Astrocyte (in vitro differentiated cells and primary cell): ENCODE data around the gene PRKCB. TPM values are rescaled to one million over a fixed set of nuclear protein-coding genes. Genes with fewer than 3 reads are reported as not detected.

ENCODE experiments used
- DNase-seq: peaks from one replicate; pipeline ENCODE4 v3.0.0-alpha.2; 2010; ENCODE audit warnings: low read depth
- FAIRE-seq: peaks from 2 replicates; lab custom pipeline; 2011; peaks lifted over from hg19 to GRCh38; lab: Jason Lieb, UNC
- H2AFZ ChIP-seq: 2 replicates; pipeline ENCODE4 v1.6.0; 2012; ENCODE audit warnings: low read depth, low read length, inconsistent platforms
- H3K27ac ChIP-seq: 2 replicates; pipeline ENCODE4 v1.5.1; 2011; ENCODE audit warnings: low read depth, low read length, inconsistent platforms
- H3K27me3 ChIP-seq: 2 replicates; pipeline ENCODE4 v1.6.0; 2011; ENCODE audit warnings: low read length, inconsistent platforms; ENCODE audit not compliant: insufficient read depth
- H3K36me3 ChIP-seq: 2 replicates; pipeline ENCODE4 v1.5.1; 2011; ENCODE audit warnings: low read length, inconsistent platforms; ENCODE audit not compliant: insufficient read depth
- H3K4me1 ChIP-seq: 2 replicates; pipeline ENCODE4 v1.5.1; 2011; ENCODE audit warnings: low read length, inconsistent platforms; ENCODE audit not compliant: insufficient read depth
- H3K4me2 ChIP-seq: 2 replicates; pipeline ENCODE4 v1.6.0; 2012; ENCODE audit warnings: low read length, inconsistent platforms
- H3K4me3 ChIP-seq: 2 replicates; pipeline ENCODE4 v1.5.1; 2011; ENCODE audit warnings: low read depth, mild to moderate bottlenecking, low read length, inconsistent platforms; ENCODE audit not compliant: insufficient read depth
- H3K79me2 ChIP-seq: 2 replicates; pipeline ENCODE4 v1.6.0; 2012; ENCODE audit warnings: mild to moderate bottlenecking, low read length, inconsistent platforms; ENCODE audit not compliant: insufficient read depth
- H3K9ac ChIP-seq: 2 replicates; pipeline ENCODE4 v1.6.0; 2012; ENCODE audit warnings: mild to moderate bottlenecking, low read length, inconsistent platforms
- H3K9me3 ChIP-seq: 2 replicates; pipeline ENCODE4 v1.5.1; 2012; ENCODE audit warnings: low read depth, mild to moderate bottlenecking, low read length, inconsistent platforms; ENCODE audit not compliant: insufficient read depth
- H4K20me1 ChIP-seq: 2 replicates; pipeline ENCODE4 v1.6.0; 2012; ENCODE audit warnings: low read length, inconsistent platforms; ENCODE audit not compliant: insufficient read depth
- H3K27ac Mint-ChIP-seq: one replicate; pipeline ENCODE4 v1.8.0; 2021; ENCODE audit warnings: mild to moderate bottlenecking, mixed read lengths; ENCODE audit not compliant: unreplicated experiment
- H3K27me3 Mint-ChIP-seq: one replicate; pipeline ENCODE4 v1.8.0; 2021; ENCODE audit warnings: low read depth, mixed read lengths; ENCODE audit not compliant: unreplicated experiment
- H3K36me3 Mint-ChIP-seq: one replicate; pipeline ENCODE4 v1.8.0; 2021; ENCODE audit warnings: low read depth, mixed read lengths; ENCODE audit not compliant: unreplicated experiment
- H3K4me1 Mint-ChIP-seq: one replicate; pipeline ENCODE4 v1.8.0; 2021; ENCODE audit warnings: low read depth, mixed read lengths; ENCODE audit not compliant: unreplicated experiment
- H3K4me3 Mint-ChIP-seq: one replicate; pipeline ENCODE4 v1.8.0; 2021; ENCODE audit warnings: mild to moderate bottlenecking, moderate library complexity, mixed read lengths; ENCODE audit not compliant: unreplicated experiment
- H3K9me3 Mint-ChIP-seq: one replicate; pipeline ENCODE4 v1.8.0; 2021; ENCODE audit warnings: mild to moderate bottlenecking, mixed read lengths; ENCODE audit not compliant: unreplicated experiment
- EZH2 ChIP-seq: IDR thresholded peaks from 2 replicates; pipeline ENCODE4 v1.6.1; 2012; ENCODE audit warnings: mild to moderate bottlenecking, low read length, inconsistent platforms; ENCODE audit not compliant: insufficient read depth
- total RNA-seq: library from RNA; stranded (reverse); gene quantifications from 2 replicates; pipeline ENCODE4 v1.2.1, GENCODE V29; 2021
- TF ChIP-seq, protein P1 (sequence below): IDR thresholded peaks from 2 replicates; pipeline ENCODE4 v1.5.1; 2011; ENCODE audit warnings: low read depth, mild to moderate bottlenecking, inconsistent platforms, low read length, moderate library complexity; ENCODE audit not compliant: insufficient read depth

The PRKCB gene
- total RNA-seq, 1 donor from 2014 or later = 2.5 TPM

DNA sequence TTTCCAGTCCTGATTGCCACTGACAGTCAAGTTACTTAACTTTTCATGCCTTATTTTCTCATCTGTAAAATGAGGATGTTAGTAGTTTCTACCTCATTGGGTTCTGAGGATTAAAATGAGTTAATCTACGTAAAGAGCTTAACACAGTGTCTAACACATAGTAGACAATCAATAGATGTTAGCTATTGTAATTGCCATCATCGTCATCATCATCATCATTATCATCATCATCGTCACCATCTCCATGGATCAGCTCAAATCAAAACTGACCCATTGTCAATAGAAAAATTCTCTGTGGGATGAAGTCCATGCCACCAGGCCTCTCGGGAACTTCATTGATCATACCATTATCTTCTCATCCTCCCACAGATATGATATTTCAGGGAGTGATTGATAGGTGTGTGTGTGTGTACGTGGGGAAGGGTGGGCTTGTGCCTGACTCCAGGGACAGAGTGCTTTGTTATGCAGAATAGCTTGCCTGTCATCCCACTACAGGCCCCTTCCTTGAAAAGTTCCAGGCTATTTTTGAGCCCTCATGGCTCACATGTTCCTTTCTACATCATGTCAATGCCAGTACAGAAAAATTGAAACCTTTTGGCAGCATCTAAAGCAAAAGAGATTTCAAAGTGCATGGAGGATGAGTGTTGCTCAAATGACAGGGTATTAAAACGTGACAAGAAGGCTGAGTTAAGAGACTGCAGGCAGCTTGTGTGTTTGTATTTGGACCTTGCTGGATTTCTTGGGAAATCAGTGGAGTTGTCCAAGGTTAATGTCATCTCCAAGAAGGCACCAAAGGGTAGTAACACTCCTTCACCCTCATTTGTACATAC is 133.9 kb downstream of the PRKCB start:
- Mint-ChIP-seq H3K4me1 (no peaks in the 10 kb centered on the region), H3K4me3 (no peak overlapping the region), H3K27me3 (peaks cover 28% of the 10 kb centered on the region), H3K36me3 (no peaks in the 10 kb centered on the region), H3K27ac (no peak overlapping the region), H3K9me3 (peaks cover 5% of the 10 kb centered on the region)
- FAIRE-seq (no peak), DNase-seq (no peak)
- H3K9me3 ChIP-seq = peaks cover 3% of the 10 kb centered on the region
- H3K36me3 ChIP-seq = no peaks in the 10 kb centered on the region
- H3K4me3 ChIP-seq = no peak overlapping the region
- H3K79me2 ChIP-seq = no peaks in the 10 kb centered on the region
- no peak overlapping the region for H3K27ac ChIP-seq
- H2AFZ ChIP-seq = no peak overlapping the region
- H4K20me1 ChIP-seq = no peaks in the 10 kb centered on the region
- no peak overlapping the region for H3K9ac ChIP-seq
- H3K4me2 ChIP-seq = no peak overlapping the region
- no peaks in the 10 kb centered on the region for H3K27me3 ChIP-seq
- TF ChIP-seq, protein P1, sequence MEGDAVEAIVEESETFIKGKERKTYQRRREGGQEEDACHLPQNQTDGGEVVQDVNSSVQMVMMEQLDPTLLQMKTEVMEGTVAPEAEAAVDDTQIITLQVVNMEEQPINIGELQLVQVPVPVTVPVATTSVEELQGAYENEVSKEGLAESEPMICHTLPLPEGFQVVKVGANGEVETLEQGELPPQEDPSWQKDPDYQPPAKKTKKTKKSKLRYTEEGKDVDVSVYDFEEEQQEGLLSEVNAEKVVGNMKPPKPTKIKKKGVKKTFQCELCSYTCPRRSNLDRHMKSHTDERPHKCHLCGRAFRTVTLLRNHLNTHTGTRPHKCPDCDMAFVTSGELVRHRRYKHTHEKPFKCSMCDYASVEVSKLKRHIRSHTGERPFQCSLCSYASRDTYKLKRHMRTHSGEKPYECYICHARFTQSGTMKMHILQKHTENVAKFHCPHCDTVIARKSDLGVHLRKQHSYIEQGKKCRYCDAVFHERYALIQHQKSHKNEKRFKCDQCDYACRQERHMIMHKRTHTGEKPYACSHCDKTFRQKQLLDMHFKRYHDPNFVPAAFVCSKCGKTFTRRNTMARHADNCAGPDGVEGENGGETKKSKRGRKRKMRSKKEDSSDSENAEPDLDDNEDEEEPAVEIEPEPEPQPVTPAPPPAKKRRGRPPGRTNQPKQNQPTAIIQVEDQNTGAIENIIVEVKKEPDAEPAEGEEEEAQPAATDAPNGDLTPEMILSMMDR = no peak
- TF ChIP-seq EZH2 = no peak
- no peaks in the 10 kb centered on the region for H3K4me1 ChIP-seq

DNA sequence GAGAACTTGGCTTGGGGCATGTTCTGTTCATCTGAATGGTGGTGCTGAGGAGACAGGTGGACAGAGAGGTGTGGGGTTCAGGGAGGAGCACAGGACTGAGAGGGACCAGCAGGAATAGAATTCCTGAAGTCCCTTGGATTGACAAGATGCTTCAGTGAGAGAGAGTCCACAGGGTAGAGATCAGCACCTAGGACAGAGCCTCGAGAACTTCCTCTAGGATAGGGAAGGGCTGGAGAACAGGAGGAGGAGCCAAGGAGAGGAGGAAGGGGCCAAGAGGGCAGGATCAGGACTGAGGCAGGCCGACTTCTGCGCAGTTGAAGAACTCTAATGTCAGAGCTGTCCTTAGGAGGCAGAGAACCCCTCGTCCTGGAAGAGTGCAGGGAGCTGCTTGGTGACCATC is 138.4 kb downstream of the PRKCB start:
- H3K4me1 Mint-ChIP-seq = no peaks in the 10 kb centered on the region
- H3K27ac ChIP-seq = no peak overlapping the region
- no peaks in the 10 kb centered on the region for H3K79me2 ChIP-seq
- H3K4me3 ChIP-seq = no peak overlapping the region
- H3K4me3 Mint-ChIP-seq = no peak overlapping the region
- no peak overlapping the region for H3K4me2 ChIP-seq
- H3K27me3 Mint-ChIP-seq = peaks cover 13% of the 10 kb centered on the region
- FAIRE-seq (no peak), DNase-seq (no peak)
- TF ChIP-seq, protein P1 = no peak
- no peak for TF ChIP-seq EZH2
- H3K4me1 ChIP-seq = no peaks in the 10 kb centered on the region
- no peaks in the 10 kb centered on the region for H3K27me3 ChIP-seq
- H3K9me3 Mint-ChIP-seq = peaks cover 5% of the 10 kb centered on the region
- H3K36me3 Mint-ChIP-seq = no peaks in the 10 kb centered on the region
- H2AFZ ChIP-seq = no peak overlapping the region
- no peak overlapping the region for H3K9ac ChIP-seq
- peaks cover 3% of the 10 kb centered on the region for H3K9me3 ChIP-seq
- no peaks in the 10 kb centered on the region for H3K36me3 ChIP-seq
- H3K27ac Mint-ChIP-seq = no peak overlapping the region
- no peaks in the 10 kb centered on the region for H4K20me1 ChIP-seq

DNA sequence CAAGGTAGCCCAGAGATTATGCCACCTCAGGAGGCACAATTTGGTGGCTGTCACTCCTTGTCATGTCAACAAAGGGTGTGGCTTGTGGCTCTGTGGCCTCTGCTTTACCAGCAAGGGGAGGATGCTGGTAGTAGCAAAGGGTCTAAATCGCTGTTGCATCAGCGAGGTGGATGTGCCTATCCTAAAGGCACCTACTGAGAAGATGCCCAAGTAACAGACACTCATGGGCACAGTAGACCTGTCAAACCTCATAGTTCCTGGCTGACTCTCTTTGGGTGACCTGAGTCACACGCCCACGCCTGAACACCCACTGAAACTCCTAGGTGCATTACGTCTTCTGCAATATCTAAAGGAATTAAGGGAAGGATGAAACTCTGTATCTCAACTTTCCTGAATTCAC is 139.5 kb downstream of the PRKCB start:
- H3K27ac Mint-ChIP-seq = no peak overlapping the region
- Histone ChIP-seq H2AFZ (no peak overlapping the region), H3K9ac (no peak overlapping the region), H3K36me3 (no peaks in the 10 kb centered on the region), H3K27ac (no peak overlapping the region), H3K27me3 (no peaks in the 10 kb centered on the region), H4K20me1 (no peaks in the 10 kb centered on the region), H3K79me2 (no peaks in the 10 kb centered on the region), H3K4me2 (no peak overlapping the region), H3K4me3 (no peak overlapping the region), H3K9me3 (no peaks in the 10 kb centered on the region), H3K4me1 (no peaks in the 10 kb centered on the region)
- peaks cover 6% of the 10 kb centered on the region for H3K27me3 Mint-ChIP-seq
- TF ChIP-seq EZH2 = no peak
- TF ChIP-seq, protein P1 = no peak
- no peak for DNase-seq
- H3K4me1 Mint-ChIP-seq = no peaks in the 10 kb centered on the region
- H3K9me3 Mint-ChIP-seq = peaks cover 7% of the 10 kb centered on the region
- no peak for FAIRE-seq
- H3K4me3 Mint-ChIP-seq = no peak overlapping the region
- no peaks in the 10 kb centered on the region for H3K36me3 Mint-ChIP-seq
